ENCODE results near the gene SHISAL2B. TPM values are rescaled to one million over a fixed set of nuclear protein-coding genes. Genes with fewer than 3 reads are reported as not detected.

Gene SHISAL2B
- total RNA-seq, 4 donors from 2014 or later: not detected

GRCh38 chr5:64665243-64665642 lies 25.1 kb upstream of the SHISAL2B start:
- no peak for DNase-seq (ENCODE audit: extremely low spot score)
- WGBS: 54% methylated on average over 2 of the region's 2 CpGs
- no peak overlapping the region for H3K4me3 ChIP-seq
- no peaks in the 10 kb centered on the region for H3K27me3 ChIP-seq
- TF ChIP-seq CTCF (IDR thresholded peaks at IDR 0.05): no peak
- TF ChIP-seq EP300 (IDR thresholded peaks at IDR 0.05): no peak
- no peak for TF ChIP-seq POLR2A (IDR thresholded peaks at IDR 0.05; ENCODE audit: low read depth)
- H3K36me3 ChIP-seq: no peaks in the 10 kb centered on the region
- intact Hi-C loops (cut with DNase I): no loop called here
- no peak overlapping the region for H3K27ac ChIP-seq (replicated peaks in 1 of 4)
- H3K9me3 ChIP-seq: no peaks in the 10 kb centered on the region
- H3K4me1 ChIP-seq: no peaks in the 10 kb centered on the region

- no peak overlapping the region for H3K27ac ChIP-seq (replicated peaks in 1 of 4)
- no peak for TF ChIP-seq CTCF (IDR thresholded peaks at IDR 0.05)
- no peak for TF ChIP-seq POLR2AphosphoS5 (IDR thresholded peaks at IDR 0.05)
- TF ChIP-seq EP300 (IDR thresholded peaks at IDR 0.05): no peak
- TF ChIP-seq POLR2A (IDR thresholded peaks at IDR 0.05; ENCODE audit: low read depth): no peak
These were observed 24.2 kb upstream of the SHISAL2B start for GRCh38 chr5:64666078-64666477.

GRCh38 chr5:64667068-64667467 lies 23.2 kb upstream of the SHISAL2B start:
- Histone ChIP-seq H3K27ac (replicated peaks in 1 of 4) (no peak overlapping the region), H3K4me3 (no peak overlapping the region), H3K4me1 (no peaks in the 10 kb centered on the region), H3K36me3 (no peaks in the 10 kb centered on the region), H3K27me3 (no peaks in the 10 kb centered on the region), H3K9me3 (peaks cover 0 to 3% (median under 1%) of the 10 kb centered on the region in 4 donors)
- intact Hi-C loops (cut with DNase I): no loop called here
- TF ChIP-seq CTCF (IDR thresholded peaks at IDR 0.05): no peak
- no peak for TF ChIP-seq POLR2AphosphoS5 (IDR thresholded peaks at IDR 0.05)
- no peak for TF ChIP-seq POLR2A (IDR thresholded peaks at IDR 0.05; ENCODE audit: low read depth)
- no peak for TF ChIP-seq EP300 (IDR thresholded peaks at IDR 0.05)
- no peak for DNase-seq (ENCODE audit: extremely low spot score)
- 80% methylated on average over 4 of the region's 4 CpGs for WGBS

More at GRCh38 chr5:64666078-64666477, 24.2 kb upstream of the SHISAL2B start:
- Histone ChIP-seq H3K27me3 (no peaks in the 10 kb centered on the region), H3K9me3 (no peaks in the 10 kb centered on the region), H3K36me3 (no peaks in the 10 kb centered on the region), H3K4me3 (no peak overlapping the region), H3K4me1 (no peaks in the 10 kb centered on the region)
- intact Hi-C loops (cut with DNase I): no loop called here
- no peak for DNase-seq (ENCODE audit: extremely low spot score)
- 77% methylated on average over 1 of the region's 1 CpG for WGBS

GRCh38 chr5:64670277-64670676 lies 20.0 kb upstream of the SHISAL2B start:
- WGBS: 91% methylated on average over 1 of the region's 1 CpG
- TF ChIP-seq POLR2AphosphoS5 (IDR thresholded peaks at IDR 0.05) (no peak), EP300 (IDR thresholded peaks at IDR 0.05) (no peak), POLR2A (IDR thresholded peaks at IDR 0.05; ENCODE audit: low read depth) (no peak), CTCF (IDR thresholded peaks at IDR 0.05) (no peak)
- H3K4me1 ChIP-seq: no peaks in the 10 kb centered on the region
- intact Hi-C loops (cut with DNase I): no loop called here
- peaks cover 0 to 6% (median 3%) of the 10 kb centered on the region in 4 donors for H3K9me3 ChIP-seq
- no peak overlapping the region for H3K4me3 ChIP-seq
- H3K36me3 ChIP-seq: no peaks in the 10 kb centered on the region
- H3K27me3 ChIP-seq: no peaks in the 10 kb centered on the region
- H3K27ac ChIP-seq (replicated peaks in 1 of 4): no peak overlapping the region
- DNase-seq (ENCODE audit: extremely low spot score): no peak

- no peak for TF ChIP-seq POLR2AphosphoS5 (IDR thresholded peaks at IDR 0.05)
- peaks cover 0 to 6% (median 3%) of the 10 kb centered on the region in 4 donors for H3K9me3 ChIP-seq
- intact Hi-C loops (cut with DNase I): no loop called here
- no peak for DNase-seq (ENCODE audit: extremely low spot score)
- no peaks in the 10 kb centered on the region for H3K36me3 ChIP-seq
- no peaks in the 10 kb centered on the region for H3K4me1 ChIP-seq
- WGBS: 89% methylated on average over 3 of the region's 3 CpGs
- H3K27ac ChIP-seq (replicated peaks in 1 of 4): no peak overlapping the region
- no peak overlapping the region for H3K4me3 ChIP-seq
- H3K27me3 ChIP-seq: no peaks in the 10 kb centered on the region
These were observed 18.6 kb upstream of the SHISAL2B start for GRCh38 chr5:64671678-64672077.
